Right kidney (tissue), 9 donors: ENCODE measurements around the gene LRFN4.
A peak's percentile ranks its signal among the peaks of the same experiment; 100 is the strongest.
"Not testable (repeated sequence)": the region's sequence is repeated elsewhere in the genome, so short reads cannot be mapped to it uniquely, and the experiment has no call there.

ENCODE experiments used
- DNase-seq: peaks from one replicate; pipeline ENCODE4 v3.0.0-alpha.2; 2016
- long read RNA-seq, 8 donors: transcript quantifications; one replicate each; lab custom pipeline, GENCODE V29; 2026

The LRFN4 gene
- long read RNA-seq, donor 1, transcript LRFN4-201 (2 exons, 2,431 nt), result major isoform, 15 of 24 reads
- long read RNA-seq, donor 1, partial matches to known transcripts, result 9 of 24 reads
- long read RNA-seq, donor 1, other reads (novel, unspliced or antisense), result 0 of 24 reads
- long read RNA-seq, donor 2, transcript LRFN4-201 (2 exons, 2,431 nt), result major isoform, 12 of 17 reads
- long read RNA-seq, donor 2, partial matches to known transcripts, result 5 of 17 reads
- long read RNA-seq, donor 2, other reads (novel, unspliced or antisense), result 0 of 17 reads
- long read RNA-seq, donor 3, partial matches to known transcripts, result 0 of 4 reads
- long read RNA-seq, donor 3, other reads (novel, unspliced or antisense), result 0 of 4 reads
- long read RNA-seq, donor 4, transcript LRFN4-201 (2 exons, 2,431 nt), result major isoform, 11 of 20 reads
- long read RNA-seq, donor 4, partial matches to known transcripts, result 9 of 20 reads
- long read RNA-seq, donor 4, other reads (novel, unspliced or antisense), result 0 of 20 reads
- long read RNA-seq, donor 5, partial matches to known transcripts, result 11 of 14 reads
- long read RNA-seq, donor 5, other reads (novel, unspliced or antisense), result 0 of 14 reads
- long read RNA-seq, donor 6, transcript LRFN4-201 (2 exons, 2,431 nt), result major isoform, 20 of 25 reads
- long read RNA-seq, donor 6, partial matches to known transcripts, result 5 of 25 reads
- long read RNA-seq, donor 6, other reads (novel, unspliced or antisense), result 0 of 25 reads
- long read RNA-seq, donor 7, transcript LRFN4-201 (2 exons, 2,431 nt), result major isoform, 27 of 34 reads
- long read RNA-seq, donor 7, partial matches to known transcripts, result 0 of 34 reads
- long read RNA-seq, donor 7, other reads (novel, unspliced or antisense), result 7 of 34 reads
- long read RNA-seq, donor 8, transcript LRFN4-201 (2 exons, 2,431 nt), result major isoform, 10 of 10 reads
- long read RNA-seq, donor 8, partial matches to known transcripts, result 0 of 10 reads
- long read RNA-seq, donor 8, other reads (novel, unspliced or antisense), result 0 of 10 reads

GRCh38 chr11:66856496-66857233 lies at the start of gene LRFN4:
Gene LRFN4, plus strand, starts transcription at chr11:66857064. Its CDS starts 681 bp downstream, at chr11:66857745.
- peak; percentile 91 for DNase-seq

- no peak for DNase-seq
Observed at GRCh38 chr11:66809592-66809991, 47.3 kb upstream of the LRFN4 start.

- no peak for DNase-seq
Observed at GRCh38 chr11:66810576-66811185, 46.2 kb upstream of the LRFN4 start.

- no peak for DNase-seq
Observed at GRCh38 chr11:66814678-66815077, 42.2 kb upstream of the LRFN4 start.

- no peak for DNase-seq
Observed at GRCh38 chr11:66815646-66816045, 41.2 kb upstream of the LRFN4 start.

GRCh38 chr11:66818231-66818955 lies 38.5 kb upstream of the LRFN4 start:
- no peak for DNase-seq

GRCh38 chr11:66820381-66820780 lies 36.5 kb upstream of the LRFN4 start:
- DNase-seq, result no peak

- no peak for DNase-seq
Observed at GRCh38 chr11:66820901-66821300, 36.0 kb upstream of the LRFN4 start.

GRCh38 chr11:66823700-66824099 lies 33.2 kb upstream of the LRFN4 start:
- DNase-seq, result no peak

- DNase-seq, result not testable (repeated sequence)
Observed at GRCh38 chr11:66824573-66824972, 32.3 kb upstream of the LRFN4 start.

GRCh38 chr11:66834539-66834845 lies 22.4 kb upstream of the LRFN4 start:
- no peak for DNase-seq

GRCh38 chr11:66834943-66835342 lies 21.9 kb upstream of the LRFN4 start:
- DNase-seq, result no peak

GRCh38 chr11:66835768-66836405 lies 21.0 kb upstream of the LRFN4 start:
- no peak for DNase-seq

GRCh38 chr11:66840317-66841091 lies 16.4 kb upstream of the LRFN4 start:
- DNase-seq, result no peak

- no peak for DNase-seq
Observed at GRCh38 chr11:66841861-66842260, 15.0 kb upstream of the LRFN4 start.

GRCh38 chr11:66842501-66842895 lies 14.4 kb upstream of the LRFN4 start:
- DNase-seq, result no peak

- peak; percentile 96 for DNase-seq
Observed at GRCh38 chr11:66842896-66843775, 13.7 kb upstream of the LRFN4 start, which contains the start of gene RCE1. Gene RCE1, plus strand, starts transcription at chr11:66843441. Its CDS starts 15 bp downstream, at chr11:66843456.

GRCh38 chr11:66843776-66844495 lies 12.9 kb upstream of the LRFN4 start:
- no peak for DNase-seq
